Activated CD8-positive, alpha-beta T cell treated with anti-CD3 and anti-CD28 coated beads, Interleukin-2, amount 10 ng/mL, durations not matched to agents 7 days and 5 days (primary cell): Measurements from ENCODE around the gene OR2A7. TPM values are rescaled to one million over a fixed set of nuclear protein-coding genes. Genes with fewer than 3 reads are reported as not detected.

Experiments used
- total RNA-seq, 2 experiments: library from RNA; stranded (reverse); gene quantifications; one replicate each; pipeline ENCODE4 v1.2.3, GENCODE V29; 2021

Gene OR2A7
- total RNA-seq, 2 experiments from 2014 or later, result 1.5 to 1.6 TPM

Other genes starting within 250 kb of the OR2A7 start
- not detected for gene OR2A5, start 215.8 kb downstream of the OR2A7 start, total RNA-seq
- not detected for gene OR2A25, start 195.0 kb downstream of the OR2A7 start, total RNA-seq
- gene OR2A12, start 178.5 kb downstream of the OR2A7 start, total RNA-seq, result not detected
- gene OR2A2, start 155.2 kb downstream of the OR2A7 start, total RNA-seq, result not detected
- not detected for gene OR2A14, start 141.6 kb downstream of the OR2A7 start, total RNA-seq
- under 1 TPM in 1 of 2 experiments, not detected in 1; 0.47 TPM for gene CTAGE4, start 81.3 kb downstream of the OR2A7 start, total RNA-seq
- gene ARHGEF35, start 69.0 kb downstream of the OR2A7 start, total RNA-seq, result 1 to 10 TPM; 2.4 to 2.6 TPM
- gene OR2A42, start 25.2 kb downstream of the OR2A7 start, total RNA-seq, result not detected
- 1 to 10 TPM; 2.2 TPM for gene CTAGE8, start 4.5 kb upstream of the OR2A7 start, total RNA-seq
- not detected for gene OR2A1, start 47.6 kb upstream of the OR2A7 start, total RNA-seq
- gene ARHGEF5, start 90.6 kb upstream of the OR2A7 start, total RNA-seq, result 1 to 10 TPM; 8.2 to 10.0 TPM
- not detected for gene NOBOX, start 138.9 kb upstream of the OR2A7 start, total RNA-seq